ENCODE measurements around the gene ATP2B1.
"Not testable (repeated sequence)": the region's sequence is repeated elsewhere in the genome, so short reads cannot be mapped to it uniquely, and the experiment has no call there.

Gene ATP2B1

GRCh38 chr12:89708565-89709156 lies at the start of gene ATP2B1:
ATP2B1 (minus strand) TSS chr12:89708838; CDS start chr12:89655886, 52,952 bp downstream.
- peak; percentile 87 for DNase-seq (ENCODE audit: low spot score)
- TF ChIP-seq, protein P1, sequence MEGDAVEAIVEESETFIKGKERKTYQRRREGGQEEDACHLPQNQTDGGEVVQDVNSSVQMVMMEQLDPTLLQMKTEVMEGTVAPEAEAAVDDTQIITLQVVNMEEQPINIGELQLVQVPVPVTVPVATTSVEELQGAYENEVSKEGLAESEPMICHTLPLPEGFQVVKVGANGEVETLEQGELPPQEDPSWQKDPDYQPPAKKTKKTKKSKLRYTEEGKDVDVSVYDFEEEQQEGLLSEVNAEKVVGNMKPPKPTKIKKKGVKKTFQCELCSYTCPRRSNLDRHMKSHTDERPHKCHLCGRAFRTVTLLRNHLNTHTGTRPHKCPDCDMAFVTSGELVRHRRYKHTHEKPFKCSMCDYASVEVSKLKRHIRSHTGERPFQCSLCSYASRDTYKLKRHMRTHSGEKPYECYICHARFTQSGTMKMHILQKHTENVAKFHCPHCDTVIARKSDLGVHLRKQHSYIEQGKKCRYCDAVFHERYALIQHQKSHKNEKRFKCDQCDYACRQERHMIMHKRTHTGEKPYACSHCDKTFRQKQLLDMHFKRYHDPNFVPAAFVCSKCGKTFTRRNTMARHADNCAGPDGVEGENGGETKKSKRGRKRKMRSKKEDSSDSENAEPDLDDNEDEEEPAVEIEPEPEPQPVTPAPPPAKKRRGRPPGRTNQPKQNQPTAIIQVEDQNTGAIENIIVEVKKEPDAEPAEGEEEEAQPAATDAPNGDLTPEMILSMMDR (IDR thresholded peaks at IDR 0.05) = no peak
- Histone ChIP-seq H3K27ac (peak within 1 kb of the TSS; percentile 95 to 99), H3K4me3 (peak within 1 kb of the TSS; percentile 93)

GRCh38 chr12:89757987-89758386 lies 49.3 kb upstream of the ATP2B1 start:
- not testable (repeated sequence) for H3K4me3 ChIP-seq, H3K27ac ChIP-seq

DNA sequence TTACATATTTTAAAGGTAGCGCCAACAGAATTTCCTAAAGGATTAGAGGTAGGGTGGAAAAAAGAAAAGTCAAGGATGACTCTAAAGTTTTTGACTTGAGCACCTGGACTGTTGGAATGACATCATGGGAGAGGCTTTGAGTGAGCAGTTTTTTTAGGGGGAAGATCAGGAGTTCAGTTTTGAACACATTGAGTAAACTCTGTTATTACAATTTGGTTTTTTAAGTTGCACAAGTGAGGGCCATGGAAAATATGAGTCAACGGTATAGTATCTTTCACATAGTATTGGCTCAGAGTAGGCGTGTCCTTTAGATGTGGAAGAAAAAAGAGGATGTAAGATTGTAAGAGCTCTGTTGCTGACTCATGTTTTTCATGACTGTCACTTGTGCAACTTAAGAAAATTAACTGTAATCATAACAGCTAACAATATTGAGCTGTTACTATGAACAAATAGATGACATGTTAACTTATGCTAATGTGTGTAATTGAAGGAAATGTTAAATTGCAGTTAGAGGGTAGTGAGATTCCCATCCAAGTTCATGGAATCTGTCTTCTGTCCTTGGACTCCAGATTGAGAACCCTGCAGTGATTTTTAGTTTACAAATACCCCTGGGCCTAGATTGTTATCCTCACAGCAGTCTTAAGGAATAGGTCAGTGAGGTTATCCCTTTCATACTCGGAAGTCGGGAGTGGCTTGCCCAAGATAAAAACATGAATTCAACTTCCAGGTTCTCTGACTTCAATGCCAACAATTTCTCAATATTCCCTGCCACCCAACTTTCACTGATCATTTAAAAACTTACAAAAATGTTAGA lies 48.2 kb upstream of the ATP2B1 start:
- peak overlapping the region in 1 of 2 donors; percentile 60 for H3K27ac ChIP-seq
- TF ChIP-seq, protein P1 (IDR thresholded peaks at IDR 0.05) = no peak
- DNase-seq (ENCODE audit: low spot score) = no peak
- no peak overlapping the region for H3K4me3 ChIP-seq

More at GRCh38 chr12:89757987-89758386, 49.3 kb upstream of the ATP2B1 start:
- not testable (repeated sequence) for DNase-seq (ENCODE audit: low spot score)

GRCh38 chr12:89756194-89756584 lies 47.6 kb upstream of the ATP2B1 start:
- Histone ChIP-seq H3K27ac (peak overlapping the region in 1 of 2 donors; percentile 2), H3K4me3 (no peak overlapping the region)
- DNase-seq (ENCODE audit: low spot score) = no peak
- TF ChIP-seq, protein P1 (IDR thresholded peaks at IDR 0.05) = no peak

GRCh38 chr12:89753997-89754396 lies 45.4 kb upstream of the ATP2B1 start:
- no peak for DNase-seq (ENCODE audit: low spot score)
- TF ChIP-seq, protein P1 (IDR thresholded peaks at IDR 0.05) = no peak
- Histone ChIP-seq H3K27ac (no peak overlapping the region), H3K4me3 (no peak overlapping the region)

- Histone ChIP-seq H3K4me3 (no peak overlapping the region), H3K27ac (no peak overlapping the region)
- DNase-seq (ENCODE audit: low spot score) = no peak
- TF ChIP-seq, protein P1 (IDR thresholded peaks at IDR 0.05) = no peak
These were observed 43.7 kb upstream of the ATP2B1 start for GRCh38 chr12:89752341-89752740.

DNA sequence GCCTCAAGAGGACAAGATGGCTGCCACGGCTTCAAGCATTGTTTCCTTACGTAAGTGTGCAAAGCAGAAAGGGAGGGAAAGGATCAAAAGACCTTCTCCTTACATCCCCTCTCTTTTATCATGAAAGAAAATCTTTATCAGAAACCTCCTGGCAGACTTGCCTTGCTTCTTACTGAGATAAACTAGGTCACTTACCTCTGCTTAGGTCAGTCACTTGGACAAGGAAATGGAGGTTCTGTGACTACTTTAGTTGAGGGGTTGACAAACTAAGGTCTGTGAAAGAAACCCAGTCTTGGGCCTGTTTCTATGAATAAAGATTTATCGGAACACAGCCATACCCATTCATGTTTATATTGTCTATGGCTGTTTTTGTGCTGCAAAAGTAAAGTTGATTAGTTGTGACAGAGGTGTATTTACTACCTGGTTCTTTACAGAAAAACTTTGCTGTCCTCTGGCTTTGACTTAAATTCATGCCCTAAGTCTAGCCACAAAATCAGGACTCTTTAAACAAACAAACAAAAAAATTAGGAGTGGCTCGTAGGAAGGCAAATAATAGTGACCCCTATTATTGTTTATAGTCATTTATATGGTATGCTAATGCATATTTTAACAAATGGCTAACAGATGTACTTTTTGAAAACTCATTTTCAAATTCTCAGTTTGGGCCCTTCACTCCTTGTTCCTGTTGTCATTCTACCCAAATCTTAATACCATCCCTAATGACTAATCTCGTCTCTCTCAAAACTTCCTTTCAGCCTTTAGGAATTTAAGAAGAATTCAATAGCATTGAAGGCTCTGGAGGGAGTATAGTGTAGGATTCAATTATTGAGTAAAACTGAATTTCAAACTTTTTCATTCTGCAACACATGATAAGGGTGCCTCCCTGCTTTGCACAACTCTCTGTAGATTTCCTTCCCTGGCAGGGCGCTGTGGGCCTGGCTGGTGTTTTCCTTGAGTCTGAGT lies 42.0 kb upstream of the ATP2B1 start:
- no peak overlapping the region for H3K4me3 ChIP-seq
- no peak for DNase-seq (ENCODE audit: low spot score)
- no peak overlapping the region for H3K27ac ChIP-seq
- TF ChIP-seq, protein P1 (IDR thresholded peaks at IDR 0.05) = no peak

All from coronary artery (tissue), 2 donors.